OCI-LY7 (cell line): ENCODE measurements around the gene DBP. TPM values are rescaled to one million over a fixed set of nuclear protein-coding genes. Genes with fewer than 3 reads are reported as not detected.
"Not testable (repeated sequence)": the region's sequence is repeated elsewhere in the genome, so short reads cannot be mapped to it uniquely, and the experiment has no call there.

Experiments used
- Bru-seq: library from RNA; stranded (reverse); fragments of 400-500 nt; gene quantifications from one replicate; lab custom pipeline; 2021; lab: Mats Ljungman, UMichigan
- BruChase-seq, 2 experiments: library from RNA; stranded (reverse); fragments of 400-500 nt; gene quantifications; one replicate each; lab custom pipeline; 2021; lab: Mats Ljungman, UMichigan
- BruUV-seq: library from RNA; stranded (reverse); fragments of 400-500 nt; replicated peaks from 2 replicates; lab custom pipeline; 2021; lab: Mats Ljungman, UMichigan
- CTCF ChIA-PET: fragments of 300-600 bp; sonication (Branson Sonifier 250); formaldehyde crosslinking; loops from one replicate; lab custom pipeline; 2022; ENCODE audit warnings: antibody characterized with exemption; ENCODE audit not compliant: unreplicated experiment; lab: Charles Lee
- POLR2A ChIA-PET: fragments of 300-600 bp; sonication (Branson Sonifier 250); formaldehyde crosslinking; loops from one replicate; lab custom pipeline; 2022; ENCODE audit warnings: antibody characterized with exemption; lab: Charles Lee
- DNase-seq: peaks from one replicate; pipeline ENCODE4 v3.0.0-alpha.2; 2015; ENCODE audit warnings: low spot score
- H2AFZ ChIP-seq: fragments of 200-600 bp; sonication (generic), shearing (Covaris generic); 2 replicates; pipeline ENCODE4 v1.6.1; 2014; ENCODE audit warnings: mild to moderate bottlenecking, antibody characterized with exemption, low read length, moderate library complexity
- H3K27ac ChIP-seq: fragments of 200-600 bp; sonication (generic); 2 replicates; pipeline ENCODE4 v1.5.1; 2014; ENCODE audit warnings: mixed run types, low read depth, mild to moderate bottlenecking, moderate library complexity, low read length, inconsistent platforms; ENCODE audit not compliant: poor library complexity, severe bottlenecking
- H3K36me3 ChIP-seq: fragments of 200-600 bp; sonication (generic); 2 replicates; pipeline ENCODE4 v1.6.1; 2014; ENCODE audit warnings: mild to moderate bottlenecking, antibody characterized with exemption, low read length, moderate library complexity, mixed read lengths; ENCODE audit not compliant: insufficient read depth
- H3K4me1 ChIP-seq: fragments of 200-600 bp; sonication (generic); 2 replicates; pipeline ENCODE4 v1.5.1; 2014; ENCODE audit warnings: mild to moderate bottlenecking, low read length; ENCODE audit not compliant: insufficient read depth, poor library complexity, severe bottlenecking
- H3K4me2 ChIP-seq: fragments of 200-600 bp; sonication (generic); 2 replicates; pipeline ENCODE4 v1.6.1; 2014; ENCODE audit warnings: mild to moderate bottlenecking, low read length
- H3K4me3 ChIP-seq: fragments of 200-600 bp; sonication (generic); 2 replicates; pipeline ENCODE4 v1.5.1; 2014; ENCODE audit warnings: mild to moderate bottlenecking, low read depth, low read length; ENCODE audit not compliant: poor library complexity, severe bottlenecking
- H3K79me2 ChIP-seq: fragments of 200-600 bp; sonication (generic); 2 replicates; pipeline ENCODE4 v1.6.1; 2016; ENCODE audit warnings: low read depth, mild to moderate bottlenecking, low read length, moderate library complexity, mixed read lengths; ENCODE audit not compliant: insufficient read depth
- H3K9me2 ChIP-seq: fragments of 200-600 bp; sonication (generic); 2 replicates; pipeline ENCODE4 v1.6.1; 2016; ENCODE audit warnings: mild to moderate bottlenecking, low read length, mixed read lengths; ENCODE audit not compliant: insufficient read depth
- H3K9me3 ChIP-seq: fragments of 200-600 bp; sonication (generic); 2 replicates; pipeline ENCODE4 v1.6.1; 2014; ENCODE audit warnings: mild to moderate bottlenecking, mixed run types, low read length, mixed read lengths
- H4K20me1 ChIP-seq: fragments of 200-600 bp; sonication (generic); 2 replicates; pipeline ENCODE4 v1.6.1; 2014; ENCODE audit warnings: mild to moderate bottlenecking, antibody characterized with exemption, low read length, moderate library complexity, mixed read lengths; ENCODE audit not compliant: insufficient read depth
- CTCF ChIP-seq: fragments of 200-600 bp; sonication (generic); conservative IDR thresholded peaks from 2 replicates; pipeline ENCODE4 v1.5.1; 2014; ENCODE audit warnings: mild to moderate bottlenecking, antibody characterized with exemption, low read length, moderate library complexity, mixed read lengths
- EZH2phosphoT487 ChIP-seq: fragments of 200-600 bp; sonication (generic); IDR thresholded peaks from 2 replicates; pipeline ENCODE4 v1.6.1; 2018; ENCODE audit warnings: low read depth, borderline replicate concordance, mild to moderate bottlenecking, mixed run types, antibody characterized with exemption, low read length, moderate library complexity, mixed read lengths
- intact Hi-C: fragments of 100-400 bp; cut with micrococcal nuclease; formaldehyde crosslinking; loops from one replicate; pipeline ENCODE4 v1.10.0; 2022; ENCODE audit not compliant: unreplicated experiment
- long read RNA-seq: library from polyadenylated mRNA; stranded (forward); transcript quantifications from one replicate; pipeline ENCODE4 v2.0.0, GENCODE V29; 2022
- total RNA-seq, 2 experiments: library from RNA; depleted of rRNA in 1 of 2; stranded (reverse); fragments of >200 nt in 1 of 2; shearing (Covaris generic) in 1 of 2; gene quantifications; 2 replicates each; pipeline ENCODE4 v1.2.3, GENCODE V29; 2014 to 2022

DBP gene
- 20.8 and 35.6 TPM in 2 replicates for total RNA-seq (2014; rRNA removed; shearing (Covaris generic))
- 15.7 and 19.0 TPM in 2 replicates for total RNA-seq (2022)
- Bru-seq, nascent RNA: percentile 34 among the genes with signal in this experiment
- BruChase-seq, experiment 1, labeled RNA remaining after a 6-hour chase: percentile 41 among the genes with signal in this experiment
- BruChase-seq, experiment 2, labeled RNA remaining after a 2-hour chase: percentile 43 among the genes with signal in this experiment
- long read RNA-seq, transcript DBP-201 (4 exons, 2,229 nt): major isoform, 28 of 32 reads
- long read RNA-seq, partial matches to known transcripts: 0 of 32 reads
- long read RNA-seq, other reads (novel, unspliced or antisense): 2 of 32 reads

DNA sequence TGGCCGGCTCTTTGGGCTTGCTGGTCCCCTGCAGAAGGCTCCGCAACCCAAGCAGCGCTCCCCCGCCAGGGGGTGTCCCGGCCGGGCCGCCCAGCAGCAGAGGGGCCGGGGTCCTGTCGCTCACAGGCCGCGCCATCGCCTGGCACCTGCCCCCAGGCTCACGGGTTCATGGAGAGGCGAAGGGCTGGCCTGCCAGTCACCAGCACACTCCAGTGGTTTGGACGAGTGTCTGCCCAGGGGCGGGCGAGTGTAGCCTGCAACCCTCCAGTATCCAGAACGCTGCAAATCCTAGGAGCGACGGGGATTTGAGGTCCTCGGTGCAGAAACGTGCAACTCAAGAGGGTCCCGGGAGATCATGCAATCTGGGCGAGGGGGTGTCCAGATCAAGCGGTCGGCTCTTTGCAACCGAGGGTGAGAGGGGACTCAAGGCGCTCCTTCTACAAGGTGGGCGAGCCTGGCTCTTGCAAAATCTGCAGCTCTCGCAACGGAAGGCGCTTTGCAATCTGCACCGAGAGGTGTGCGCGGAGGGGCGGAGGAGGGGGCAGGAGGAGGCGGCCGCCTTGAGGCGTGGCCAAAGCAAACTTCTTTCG, at the start of gene DBP:
Gene DBP, minus strand, starts transcription at position 521 of the 590 bp plus-strand sequence. Its CDS starts 385 bp downstream, at position 136.
- Histone ChIP-seq H3K36me3 (no peaks in the 10 kb centered on the region), H3K9me3 (no peaks in the 10 kb centered on the region), H3K4me3 (peak within 1 kb of the TSS; percentile 76), H2AFZ (peak within 1 kb of the TSS; percentile 79; the same call in 1 of the 2 replicates), H3K9me2 (no peaks in the 10 kb centered on the region), H4K20me1 (no peaks in the 10 kb centered on the region), H3K27ac (peak within 1 kb of the TSS; percentile 94), H3K4me2 (peak within 1 kb of the TSS; percentile 97), H3K79me2 (no peaks in the 10 kb centered on the region; the same call in 1 of the 2 replicates), H3K4me1 (peaks cover 46% of the 10 kb centered on the region)
- no peak for DNase-seq
- intact Hi-C loops: loop anchor here (1.0 to 10.0 kb wide), 3 partner anchors 18 to 1040 kb away; partner anchors contain the start of genes PRMT1, RPL18, RPS11 and SPHK2
- ChIA-PET POLR2A (no interaction called here), CTCF (no interaction called here)
- peak; percentile 60 for TF ChIP-seq CTCF
- TF ChIP-seq EZH2phosphoT487: no peak
- no TSS peak for BruUV-seq

- H3K4me1 ChIP-seq, BruUV-seq, H3K9me2 ChIP-seq, H3K36me3 ChIP-seq, H3K4me3 ChIP-seq, DNase-seq, H2AFZ ChIP-seq, intact Hi-C loops, H3K4me2 ChIP-seq, H3K79me2 ChIP-seq, H4K20me1 ChIP-seq, H3K9me3 ChIP-seq, H3K27ac ChIP-seq, CTCF ChIA-PET: not testable (repeated sequence)
- POLR2A ChIA-PET: interaction anchor here (0.7 kb wide), 1 partner anchor 9 kb away, joined by 6 read pairs; the partner anchor contains the start of gene FUT2
Observed at GRCh38 chr19:48686637-48687036, 49.5 kb upstream of the DBP start.

DNA sequence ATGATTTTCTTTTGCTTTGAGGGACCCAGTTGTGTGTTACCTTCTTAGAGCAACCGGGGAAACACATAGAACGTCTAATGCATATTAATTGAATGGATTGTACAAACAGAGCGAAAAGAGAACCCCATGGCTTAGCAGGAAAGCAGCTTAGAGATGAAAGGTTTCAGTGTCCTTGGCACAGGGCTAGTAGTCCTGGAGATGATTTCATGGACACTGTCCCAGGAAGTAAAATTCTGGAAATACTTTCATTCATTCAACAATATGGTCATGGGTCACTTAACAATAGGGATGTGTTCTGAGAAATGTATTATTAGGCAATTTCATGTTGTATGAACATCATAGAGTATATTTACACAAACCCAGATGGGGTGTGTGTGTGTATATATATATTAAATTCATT, 48.9 kb upstream of the DBP start:
- no TSS peak for BruUV-seq
- H3K4me3 ChIP-seq: no peak overlapping the region
- H3K27ac ChIP-seq: no peak overlapping the region
- H3K9me2 ChIP-seq: no peaks in the 10 kb centered on the region
- H3K4me1 ChIP-seq: no peaks in the 10 kb centered on the region
- intact Hi-C loops: no loop called here
- no peak for DNase-seq
- no peak overlapping the region for H2AFZ ChIP-seq
- no peaks in the 10 kb centered on the region for H4K20me1 ChIP-seq
- H3K4me2 ChIP-seq: no peak overlapping the region
- ChIA-PET POLR2A (interaction anchor here (0.7 kb wide), 1 partner anchor 10 kb away, joined by 6 read pairs; the partner anchor contains the start of gene FUT2), CTCF (no interaction called here)
- H3K9me3 ChIP-seq: no peaks in the 10 kb centered on the region
- no peaks in the 10 kb centered on the region for H3K36me3 ChIP-seq
- no peaks in the 10 kb centered on the region for H3K79me2 ChIP-seq
- no peak for TF ChIP-seq EZH2phosphoT487
- TF ChIP-seq CTCF: no peak
